Femur (tissue), 1 donor: ENCODE results near the gene OSCAR.

Source experiments
- DNase-seq: peaks from one replicate; pipeline ENCODE4 v3.0.0-alpha.2; 2017

Gene OSCAR

DNA sequence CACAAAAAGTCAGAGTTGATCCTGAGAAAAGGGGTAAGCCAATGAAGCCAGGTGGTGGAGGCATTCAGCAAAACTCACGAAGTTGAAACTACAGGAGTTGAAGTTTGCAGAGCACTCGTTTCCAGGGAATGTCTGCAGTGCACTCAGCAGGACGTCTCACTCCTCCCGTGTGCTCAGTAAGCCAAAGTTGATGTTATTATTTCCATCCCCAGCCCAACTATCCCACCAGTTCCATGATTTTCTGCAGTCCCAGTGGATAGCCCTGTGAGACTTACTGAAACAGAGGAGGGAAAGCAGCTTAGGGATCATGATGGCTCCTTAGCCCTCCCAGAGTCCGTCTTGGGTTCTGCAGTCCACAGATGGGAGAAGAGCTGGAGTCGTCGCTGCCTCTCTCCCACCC is 19.6 kb downstream of the OSCAR start, which contains the start of gene TARM1:
TARM1 (minus strand) TSS at position 334 of the 400 bp plus-strand sequence; CDS start at position 309, 25 bp downstream.
- no peak for DNase-seq

DNA sequence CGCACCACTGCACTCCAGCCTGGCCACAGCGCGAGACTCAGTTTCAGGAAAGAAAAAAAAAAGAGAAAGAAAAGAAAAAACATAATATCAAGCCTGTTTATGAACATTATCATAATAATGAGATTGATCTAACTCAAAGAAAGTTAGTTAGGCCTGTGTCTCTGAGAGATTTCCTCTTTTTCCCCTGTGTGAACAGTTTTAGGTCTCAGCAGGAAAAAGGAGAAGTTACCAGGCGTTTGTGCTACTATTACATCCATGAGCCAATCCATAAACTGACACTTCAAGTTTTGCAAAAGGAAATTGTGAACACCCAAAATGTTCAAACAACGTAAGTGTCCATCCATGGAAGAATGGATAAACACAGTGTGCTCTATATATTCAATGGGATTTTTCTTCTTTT is 23.3 kb downstream of the OSCAR start:
- DNase-seq, result no peak

DNA sequence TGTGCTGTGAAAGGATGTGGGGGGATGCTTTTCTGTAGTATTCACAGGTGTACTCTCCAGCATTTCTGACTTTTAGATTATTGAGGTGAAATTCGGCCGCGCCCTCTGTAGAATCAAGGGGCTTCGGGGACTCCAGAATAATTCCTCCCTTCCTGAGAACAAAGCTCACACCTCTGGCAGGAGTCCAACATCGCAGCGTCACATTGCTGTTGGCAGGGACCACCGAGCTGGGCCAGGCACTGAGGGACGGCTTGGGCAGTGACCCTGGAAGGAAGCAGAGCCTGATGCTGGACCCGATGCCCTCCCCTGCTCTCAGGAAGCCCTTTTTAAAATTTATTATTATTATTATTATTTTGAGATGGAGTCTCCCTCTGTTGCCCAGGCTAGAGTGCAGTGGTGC is 25.8 kb downstream of the OSCAR start:
- DNase-seq, result no peak

DNA sequence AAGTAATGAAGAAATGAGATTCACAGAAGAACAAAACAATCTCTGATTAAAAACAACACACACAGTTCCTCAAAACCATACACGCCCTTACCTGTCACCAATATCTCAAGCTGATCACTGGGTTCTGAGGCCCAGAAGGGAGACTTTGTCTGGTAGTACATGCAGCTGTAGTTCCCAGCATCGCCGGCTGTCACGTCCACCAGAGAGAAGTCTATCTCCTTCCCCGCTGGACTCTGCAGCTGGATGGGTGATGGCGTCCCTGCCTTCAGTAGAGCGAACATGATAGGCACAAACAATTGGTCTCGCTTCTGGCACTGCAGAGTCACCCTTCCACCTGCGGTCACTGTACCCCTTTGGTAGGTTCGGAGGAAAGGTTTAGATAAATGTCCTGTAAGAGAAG is 26.8 kb downstream of the OSCAR start:
- DNase-seq, result no peak

DNA sequence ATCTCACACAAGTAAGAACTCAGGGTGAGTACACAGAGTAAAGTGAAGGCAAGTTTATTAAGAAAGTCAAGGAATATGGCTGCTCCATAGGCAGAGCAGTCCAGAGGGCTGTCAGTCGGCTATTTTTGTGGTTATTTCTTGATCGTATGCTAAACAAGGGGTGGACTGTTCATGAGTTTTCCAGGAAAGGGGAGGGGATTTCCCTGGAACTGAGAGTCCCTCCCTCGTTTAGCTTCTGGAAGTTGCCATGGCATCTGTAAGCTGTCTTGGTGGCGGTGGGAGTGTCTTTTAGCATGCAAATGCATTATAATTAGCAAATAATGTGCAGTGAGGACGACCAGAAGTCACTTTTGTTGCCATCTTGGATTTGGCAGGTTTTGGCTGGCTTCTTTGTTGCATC is 31.1 kb downstream of the OSCAR start:
- DNase-seq, result no peak

DNA sequence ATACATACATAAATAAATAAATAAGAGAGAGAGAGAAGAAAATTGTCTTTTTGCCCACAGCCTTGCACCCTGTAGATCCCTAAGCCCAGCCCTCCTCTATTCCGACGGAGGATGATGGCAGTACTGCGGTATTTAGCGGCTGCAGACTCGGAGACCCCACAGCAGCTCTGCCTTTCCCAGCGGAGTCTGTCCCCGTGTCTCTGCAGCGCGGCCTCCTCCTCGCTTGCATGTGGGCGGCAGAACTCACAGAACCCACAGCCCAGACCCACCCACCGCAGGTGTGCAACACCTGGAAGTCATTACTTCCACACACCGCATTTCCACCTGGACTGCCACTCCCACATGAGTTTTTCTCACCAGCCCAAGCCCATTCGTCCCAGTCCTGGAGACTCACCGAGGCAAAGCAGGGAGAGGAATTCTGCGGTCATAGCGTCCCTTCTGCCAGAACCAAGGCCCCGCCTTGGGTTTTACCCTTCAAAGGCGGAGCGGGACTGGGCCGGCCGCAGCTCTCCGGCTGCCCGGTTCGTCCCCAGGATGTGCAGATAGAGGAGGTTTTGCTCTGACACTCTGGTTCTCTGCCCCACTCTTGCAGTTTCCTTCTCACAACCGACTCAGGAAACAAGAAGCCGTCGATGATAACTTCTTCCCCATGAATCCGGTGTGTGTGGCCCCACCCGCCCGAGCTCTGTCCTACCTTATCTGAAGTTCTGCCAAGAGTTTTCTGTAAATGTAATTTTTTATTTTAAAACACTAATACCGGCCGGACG is 37.1 kb downstream of the OSCAR start, which contains the start of gene VSTM1:
VSTM1 (minus strand) TSS at position 548 of the 767 bp plus-strand sequence; CDS start at position 428, 120 bp downstream.
- no peak for DNase-seq

DNA sequence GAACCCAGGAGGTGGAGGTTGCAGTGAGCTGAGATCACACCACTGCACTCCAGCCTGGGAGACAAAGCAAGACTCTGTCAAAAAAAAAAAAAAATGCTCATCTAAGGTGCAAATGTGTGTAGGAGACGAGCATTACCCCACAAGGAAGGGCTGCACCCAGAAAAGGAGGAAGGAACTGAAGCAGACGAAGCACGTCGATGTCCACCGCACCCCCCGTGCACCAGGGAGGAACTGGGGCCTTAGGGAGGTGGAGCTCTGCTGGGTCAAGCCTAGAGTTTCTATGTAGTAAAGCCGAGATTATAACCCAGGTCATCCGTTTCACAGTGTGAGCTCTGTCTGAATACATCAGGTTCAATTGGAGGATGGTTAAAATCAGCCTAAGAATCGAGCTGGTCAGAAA is 38.0 kb downstream of the OSCAR start:
- DNase-seq, result peak; percentile 42

DNA sequence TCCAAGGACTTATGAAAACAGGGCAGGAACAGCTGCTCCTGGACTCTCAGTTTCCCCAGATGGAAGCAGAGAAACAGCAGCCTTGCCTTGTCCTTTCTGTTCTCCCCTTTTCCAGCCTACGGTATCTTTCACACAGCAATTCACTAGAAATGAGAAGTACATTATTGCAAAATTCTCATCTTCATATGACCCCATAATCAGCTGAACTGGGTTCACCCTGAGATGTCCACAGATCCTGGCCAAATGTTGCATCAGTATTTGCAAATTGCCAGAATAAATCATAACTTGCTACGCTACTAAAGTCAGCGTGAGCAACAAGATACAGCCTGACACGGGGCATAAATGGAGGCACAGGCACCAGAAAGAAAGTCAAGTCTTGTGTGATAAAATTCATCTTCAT is 53.0 kb downstream of the OSCAR start:
- DNase-seq, result no peak

DNA sequence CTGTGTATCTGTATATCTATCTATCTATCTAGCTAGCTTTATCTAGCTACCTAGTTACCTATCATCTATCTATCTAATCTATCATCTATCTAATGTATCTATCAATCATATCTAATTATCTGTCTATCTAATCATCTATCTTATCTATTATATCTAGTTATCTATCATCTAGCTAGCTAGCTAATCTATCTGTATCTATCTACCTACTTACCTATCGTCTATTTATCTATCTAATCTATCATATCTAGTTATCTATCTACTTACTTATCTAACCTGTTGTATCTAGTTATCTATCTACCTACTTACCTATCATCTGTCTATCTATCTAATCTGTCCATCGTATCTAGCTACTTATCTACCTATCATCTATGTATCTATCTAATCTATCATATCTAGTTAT is 54.8 kb downstream of the OSCAR start:
- DNase-seq, result no peak
